T-cell (primary cell): ENCODE measurements around the gene IDI2. TPM values are rescaled to one million over a fixed set of nuclear protein-coding genes. Genes with fewer than 3 reads are reported as not detected.

Experiments used
- ATAC-seq, 4 experiments: fragments of 200-7000 bp in 3 of 4; fragments of 150-1000 bp in 1 of 4; cut with Tn5 transposase; replicated peaks in 1 of 4; 1 replicate in 3 of 4; 2 replicates in 1 of 4; pipeline ENCODE4 v1.10.0; 2021; ENCODE audit warnings: moderate library complexity in 3 of 4, mild to moderate bottlenecking in 2 of 4, moderate number of reproducible peaks in 1 of 4
- CTCF ChIA-PET, 2 donors: fragments of 300-600 bp; sonication (Branson Sonifier 250); formaldehyde crosslinking; loops; one replicate each; lab custom pipeline; 2022; ENCODE audit warnings: antibody characterized with exemption in 2 of 2; lab: Charles Lee
- POLR2A ChIA-PET, 2 donors: fragments of 300-600 bp; sonication (Branson Sonifier 250); formaldehyde crosslinking; loops; one replicate each; lab custom pipeline; 2022; ENCODE audit warnings: antibody characterized with exemption in 2 of 2; lab: Charles Lee
- DNase-seq, 35 experiments: peaks; one replicate each; pipeline versions ENCODE4 v3.0.0 to v3.0.0-alpha.2; 2013 to 2023
- H3K27ac ChIP-seq: one replicate; pipeline ENCODE4 v1.5.1; 2013; ENCODE audit warnings: low read length
- H3K27me3 ChIP-seq, 2 experiments: replicated peaks in 1 of 2; 1 replicate in 1 of 2; 2 replicates in 1 of 2; pipeline versions ENCODE4 v1.6.1 to v1.7.0; 2013; ENCODE audit warnings: low read length in 1 of 2, mixed read lengths in 1 of 2; ENCODE audit not compliant: control insufficient read depth in 2 of 2, insufficient read depth in 2 of 2; ENCODE audit errors: extremely low read depth in 1 of 2
- H3K36me3 ChIP-seq, 2 donors: 1 replicate in 1 of 2; 2 replicates in 1 of 2; pipeline versions ENCODE4 v1.6.1 to v1.7.0; 2013; ENCODE audit warnings: low read length in 1 of 2; ENCODE audit not compliant: control insufficient read depth in 2 of 2, insufficient read depth in 1 of 2; ENCODE audit errors: extremely low read depth in 1 of 2
- H3K4me1 ChIP-seq, 2 experiments: 1 replicate in 1 of 2; 2 replicates in 1 of 2; pipeline versions ENCODE4 v1.6.1 to v1.7.0; 2013; ENCODE audit warnings: low read length in 2 of 2, mixed read lengths in 1 of 2; ENCODE audit not compliant: insufficient read depth in 2 of 2, control insufficient read depth in 1 of 2; ENCODE audit errors: extremely low read depth in 1 of 2
- H3K4me3 ChIP-seq, 2 donors: 1 replicate in 1 of 2; 2 replicates in 1 of 2; pipeline versions ENCODE4 v1.5.1 to v1.7.0; 2013; ENCODE audit warnings: mild to moderate bottlenecking in 2 of 2, low read length in 1 of 2, moderate library complexity in 1 of 2; ENCODE audit not compliant: control insufficient read depth in 1 of 2; ENCODE audit errors: extremely low read depth in 1 of 2
- H3K9me3 ChIP-seq: 2 replicates; pipeline ENCODE4 v1.7.0; 2013
- H3K27ac Mint-ChIP-seq, 2 donors: one replicate each; pipeline ENCODE4 v1.8.0; 2020 to 2021; ENCODE audit warnings: mild to moderate bottlenecking in 2 of 2, mixed read lengths in 2 of 2
- H3K27me3 Mint-ChIP-seq, 2 donors: one replicate each; pipeline ENCODE4 v1.8.0; 2021 to 2022; ENCODE audit warnings: mixed read lengths in 2 of 2
- H3K36me3 Mint-ChIP-seq: one replicate; pipeline ENCODE4 v1.8.0; 2021; ENCODE audit warnings: mixed read lengths
- H3K4me1 Mint-ChIP-seq, 3 donors: one replicate each; pipeline ENCODE4 v1.8.0; 2020 to 2022; ENCODE audit warnings: mixed read lengths in 3 of 3, mild to moderate bottlenecking in 1 of 3
- H3K4me3 Mint-ChIP-seq, 3 donors: one replicate each; pipeline ENCODE4 v1.8.0; 2020 to 2022; ENCODE audit warnings: mild to moderate bottlenecking in 3 of 3, mixed read lengths in 3 of 3, moderate library complexity in 3 of 3
- H3K9me3 Mint-ChIP-seq, 3 donors: one replicate each; pipeline ENCODE4 v1.8.0; 2020 to 2022; ENCODE audit warnings: mixed read lengths in 3 of 3
- WGBS: methylation state at CpG from one replicate; pipeline ENCODE4 v1.1.5; 2013; ENCODE audit warnings: missing lambda C conversion rate; ENCODE audit not compliant: insufficient coverage; 5-methylcytosine and 5-hydroxymethylcytosine counted together
- total RNA-seq, 35 experiments: library from RNA in 6 of 35; stranded (reverse) in 6 of 35; fragments of 120-200 nt in 1 of 35; gene quantifications; one replicate each; pipeline versions ENCODE4 v1.2.1 to v1.2.4 and lab custom pipeline; 2013 to 2026

The IDI2 gene
- total RNA-seq, 5 donors from 2014 or later (not counting 1 experiment from before 2014, with no cell fraction given) = not detected

- Mint-ChIP-seq H3K9me3 (peaks cover 11 to 16% (median 12%) of the 10 kb centered on the region in 3 donors), H3K4me3 (no peak overlapping the region), H3K36me3 (no peaks in the 10 kb centered on the region), H3K4me1 (no peaks in the 10 kb centered on the region), H3K27ac (no peak overlapping the region), H3K27me3 (peaks cover 9% of the 10 kb centered on the region in 2 donors)
- H3K4me1 ChIP-seq = no peaks in the 10 kb centered on the region
- CTCF ChIA-PET = no interaction called here
- no peak overlapping the region for H3K27ac ChIP-seq
- H3K4me3 ChIP-seq = no peak overlapping the region
- peaks cover 0 to 14% of the 10 kb centered on the region in 2 experiments for H3K27me3 ChIP-seq
- ATAC-seq = no peak
- WGBS = 91% methylated on average over 13 of the region's 20 CpGs
- no peaks in the 10 kb centered on the region for H3K9me3 ChIP-seq
- H3K36me3 ChIP-seq = no peaks in the 10 kb centered on the region
- POLR2A ChIA-PET = interaction anchor here in 1 of 2 donors (0.5 kb wide), 1 partner anchor 98 kb away, joined by 3 read pairs; no protein-coding TSS in a partner anchor
- no peak for DNase-seq
These were observed 51.4 kb downstream of the IDI2 start for GRCh38 chr10:974038-974784.

GRCh38 chr10:972763-973162 lies 52.9 kb downstream of the IDI2 start:
- ChIA-PET CTCF (no interaction called here), POLR2A (no interaction called here)
- Mint-ChIP-seq H3K36me3 (no peaks in the 10 kb centered on the region), H3K9me3 (peaks cover 3 to 7% (median 4%) of the 10 kb centered on the region in 3 donors), H3K4me1 (peaks cover 0 to 3% (median 3%) of the 10 kb centered on the region in 3 donors), H3K4me3 (no peak overlapping the region), H3K27ac (no peak overlapping the region), H3K27me3 (peaks cover 18 to 19% of the 10 kb centered on the region in 2 donors)
- 89% methylated on average over 8 of the region's 8 CpGs for WGBS
- Histone ChIP-seq H3K36me3 (no peaks in the 10 kb centered on the region), H3K4me3 (no peak overlapping the region), H3K4me1 (no peaks in the 10 kb centered on the region), H3K9me3 (no peaks in the 10 kb centered on the region), H3K27me3 (peaks cover 0 to 15% of the 10 kb centered on the region in 2 experiments), H3K27ac (no peak overlapping the region)
- ATAC-seq = no peak
- no peak for DNase-seq

GRCh38 chr10:971613-972012 lies 54.0 kb downstream of the IDI2 start:
- Mint-ChIP-seq H3K27me3 (peaks cover 18 to 19% of the 10 kb centered on the region in 2 donors), H3K36me3 (no peaks in the 10 kb centered on the region), H3K9me3 (peaks cover 3 to 4% (median 4%) of the 10 kb centered on the region in 3 donors), H3K4me1 (peaks cover 4 to 10% (median 9%) of the 10 kb centered on the region in 3 donors), H3K27ac (no peak overlapping the region), H3K4me3 (no peak overlapping the region)
- POLR2A ChIA-PET = no interaction called here
- peaks cover 0 to 3% of the 10 kb centered on the region in 2 experiments for H3K4me1 ChIP-seq
- peaks cover 0 to 16% of the 10 kb centered on the region in 2 experiments for H3K27me3 ChIP-seq
- H3K9me3 ChIP-seq = no peaks in the 10 kb centered on the region
- 97% methylated on average over 6 of the region's 12 CpGs for WGBS
- ATAC-seq = no peak
- H3K4me3 ChIP-seq = no peak overlapping the region
- H3K36me3 ChIP-seq = no peaks in the 10 kb centered on the region
- CTCF ChIA-PET = no interaction called here
- H3K27ac ChIP-seq = no peak overlapping the region
- no peak for DNase-seq

- Histone ChIP-seq H3K9me3 (no peaks in the 10 kb centered on the region), H3K27ac (no peak overlapping the region), H3K36me3 (no peaks in the 10 kb centered on the region), H3K4me3 (no peak overlapping the region), H3K27me3 (peaks cover 0 to 20% of the 10 kb centered on the region in 2 experiments), H3K4me1 (peaks cover 0 to 3% of the 10 kb centered on the region in 2 experiments)
- DNase-seq (no peak), ATAC-seq (no peak)
- Mint-ChIP-seq H3K9me3 (peaks cover 0 to 4% (median 3%) of the 10 kb centered on the region in 3 donors), H3K4me1 (peaks cover 4 to 12% (median 9%) of the 10 kb centered on the region in 3 donors), H3K4me3 (no peak overlapping the region), H3K27ac (no peak overlapping the region), H3K27me3 (peaks cover 18 to 20% of the 10 kb centered on the region in 2 donors), H3K36me3 (no peaks in the 10 kb centered on the region)
- ChIA-PET CTCF (no interaction called here), POLR2A (no interaction called here)
- no CpG with 5 or more reads among the region's 4 CpGs for WGBS
These were observed 54.5 kb downstream of the IDI2 start for GRCh38 chr10:971150-971542.

GRCh38 chr10:970311-971149 lies 55.1 kb downstream of the IDI2 start:
- Histone ChIP-seq H3K36me3 (no peaks in the 10 kb centered on the region), H3K27me3 (peaks cover 0 to 20% of the 10 kb centered on the region in 2 experiments), H3K27ac (no peak overlapping the region), H3K9me3 (no peaks in the 10 kb centered on the region), H3K4me3 (no peak overlapping the region), H3K4me1 (peaks cover 0 to 3% of the 10 kb centered on the region in 2 experiments)
- no peaks in the 10 kb centered on the region for H3K36me3 Mint-ChIP-seq
- H3K27me3 Mint-ChIP-seq = peaks cover 18 to 20% of the 10 kb centered on the region in 2 donors
- POLR2A ChIA-PET = no interaction called here
- no peak overlapping the region for H3K4me3 Mint-ChIP-seq
- peaks cover 0 to 4% (median 3%) of the 10 kb centered on the region in 3 donors for H3K9me3 Mint-ChIP-seq
- 73% methylated on average over 9 of the region's 14 CpGs for WGBS
- H3K4me1 Mint-ChIP-seq = peaks cover 4 to 14% (median 9%) of the 10 kb centered on the region in 3 donors
- ATAC-seq = no peak
- CTCF ChIA-PET = no interaction called here
- no peak overlapping the region for H3K27ac Mint-ChIP-seq
- no peak for DNase-seq

GRCh38 chr10:969473-970150 lies 56.0 kb downstream of the IDI2 start:
- H3K9me3 ChIP-seq = no peaks in the 10 kb centered on the region
- Mint-ChIP-seq H3K9me3 (peaks cover 0 to 4% (median 3%) of the 10 kb centered on the region in 3 donors), H3K36me3 (no peaks in the 10 kb centered on the region), H3K4me1 (peaks cover 4 to 14% (median 9%) of the 10 kb centered on the region in 3 donors), H3K27ac (no peak overlapping the region), H3K4me3 (no peak overlapping the region), H3K27me3 (peaks cover 18 to 20% of the 10 kb centered on the region in 2 donors)
- DNase-seq (no peak), ATAC-seq (no peak)
- peaks cover 0 to 3% of the 10 kb centered on the region in 2 experiments for H3K4me1 ChIP-seq
- ChIA-PET CTCF (no interaction called here), POLR2A (no interaction called here)
- H3K27ac ChIP-seq = no peak overlapping the region
- peaks cover 0 to 23% of the 10 kb centered on the region in 2 experiments for H3K27me3 ChIP-seq
- H3K4me3 ChIP-seq = no peak overlapping the region
- WGBS = 81% methylated on average over 9 of the region's 15 CpGs
- H3K36me3 ChIP-seq = no peaks in the 10 kb centered on the region
